Stimulated activated CD8-positive, alpha-beta memory T cell treated with anti-CD3 and anti-CD28 coated beads, Interleukin-7, amount 100 ng/mL, for 1 hour (primary cell): Measurements from ENCODE around the gene PLD2.

Source experiments
- DNase-seq, 2 donors: peaks; one replicate each; pipeline ENCODE4 v3.0.0-alpha.2; 2020; ENCODE audit warnings: low read depth in 2 of 2

Gene PLD2

GRCh38 chr17:4806777-4807604 lies at the start of gene PLD2:
Gene PLD2, plus strand, starts transcription at chr17:4807152. Its CDS starts 621 bp downstream, at chr17:4807773.
- peak; percentile 57 to 69 for DNase-seq

- DNase-seq, result no peak
Observed at GRCh38 chr17:4759776-4760236, 47.1 kb upstream of the PLD2 start.

DNA sequence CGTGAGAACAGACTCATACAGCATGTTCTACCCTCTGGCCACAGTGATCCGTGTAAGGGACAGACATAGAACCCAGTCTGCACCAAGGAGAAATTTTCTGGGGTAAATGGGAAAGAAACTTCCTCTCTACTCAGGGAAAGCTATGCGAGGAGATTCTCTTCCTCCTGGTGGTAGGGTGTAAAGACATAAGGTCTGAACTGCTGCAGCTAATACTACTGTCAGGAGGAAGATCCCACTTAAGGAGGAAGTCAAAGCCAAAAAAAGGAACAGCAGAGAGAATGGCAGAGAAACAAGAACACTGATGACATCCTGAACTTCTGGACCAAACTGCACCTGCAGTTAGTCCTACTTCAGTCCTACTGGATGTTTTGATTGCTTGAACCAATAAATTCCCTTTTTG lies 42.4 kb upstream of the PLD2 start:
- DNase-seq, result no peak

- DNase-seq, result no peak
Observed at GRCh38 chr17:4766201-4766600, 40.8 kb upstream of the PLD2 start.

DNA sequence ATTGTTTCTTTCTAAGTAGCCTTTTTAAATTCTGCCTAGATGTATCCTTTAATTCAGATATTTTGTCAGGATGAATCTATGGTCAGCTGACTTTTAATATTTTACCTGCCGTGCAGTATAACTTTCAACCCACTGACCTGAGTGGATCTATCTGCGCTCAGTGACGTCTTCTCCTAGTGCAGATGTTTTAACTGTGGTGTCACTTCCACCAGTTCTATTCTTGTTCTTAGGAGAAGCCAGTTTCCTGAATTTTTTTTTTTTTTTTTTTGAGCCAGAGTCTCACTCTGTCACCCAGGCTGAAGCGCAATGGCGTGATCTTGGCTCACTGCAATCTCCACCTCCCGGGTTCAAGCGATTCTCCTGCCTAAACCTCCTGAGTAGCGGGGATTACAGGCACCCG lies 40.2 kb upstream of the PLD2 start:
- no peak for DNase-seq

DNA sequence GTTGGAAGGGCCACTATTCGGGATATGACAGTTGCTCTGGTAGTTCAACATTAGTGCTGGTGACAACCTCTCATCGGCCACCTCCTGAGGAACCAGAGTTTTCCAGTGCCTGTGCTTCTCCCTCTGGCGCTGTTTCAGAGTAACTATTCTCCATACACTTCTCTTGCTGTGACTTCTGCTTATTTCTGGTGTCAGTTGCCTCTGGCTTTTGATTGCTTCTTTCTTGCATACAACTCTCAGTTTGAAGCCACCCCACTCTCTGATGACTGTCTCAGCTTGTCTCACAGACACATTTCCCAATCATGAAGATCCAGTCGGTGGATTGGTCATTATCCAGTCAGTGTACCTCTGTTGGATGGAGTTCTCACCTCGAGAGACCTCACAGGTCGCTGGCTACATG lies 38.7 kb upstream of the PLD2 start:
- DNase-seq, result no peak

- DNase-seq, result no peak
Observed at GRCh38 chr17:4769628-4770027, 37.3 kb upstream of the PLD2 start.

DNA sequence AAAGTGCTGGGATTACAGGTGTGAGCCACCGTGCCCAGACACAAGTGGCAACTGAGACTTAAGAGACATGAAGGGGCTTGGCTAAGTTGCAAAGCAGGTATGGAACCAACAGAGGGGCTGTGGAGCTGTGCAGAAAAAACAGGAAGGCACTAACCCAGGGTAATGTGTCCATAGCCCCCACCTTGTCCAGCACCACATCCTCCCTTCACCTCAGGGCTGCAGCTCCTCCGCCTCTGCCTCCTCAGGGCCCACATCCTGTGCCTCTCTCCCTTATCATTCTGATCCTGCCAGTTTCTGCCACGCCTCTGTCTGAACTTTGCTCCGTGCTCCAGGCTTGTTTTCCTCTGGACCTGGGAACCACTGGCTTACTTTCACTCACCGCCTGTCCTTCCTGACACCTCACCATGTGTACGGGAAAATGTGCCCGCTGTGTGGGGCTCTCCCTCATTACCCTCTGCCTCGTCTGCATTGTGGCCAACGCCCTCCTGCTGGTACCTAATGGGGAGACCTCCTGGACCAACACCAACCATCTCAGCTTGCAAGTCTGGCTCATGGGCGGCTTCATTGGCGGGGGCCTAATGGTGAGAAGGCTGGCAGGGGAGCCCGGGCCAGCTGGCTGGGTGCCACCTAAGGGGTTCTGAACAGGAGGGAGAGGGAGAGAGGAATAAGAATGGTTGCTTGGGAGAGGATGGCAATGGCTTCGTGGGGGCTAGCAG lies 35.3 kb upstream of the PLD2 start, which contains the start of gene TM4SF5:
Gene TM4SF5, plus strand, starts transcription at position 368 of the 716 bp plus-strand sequence. Its CDS starts 37 bp downstream, at position 405.
- no peak for DNase-seq

DNA sequence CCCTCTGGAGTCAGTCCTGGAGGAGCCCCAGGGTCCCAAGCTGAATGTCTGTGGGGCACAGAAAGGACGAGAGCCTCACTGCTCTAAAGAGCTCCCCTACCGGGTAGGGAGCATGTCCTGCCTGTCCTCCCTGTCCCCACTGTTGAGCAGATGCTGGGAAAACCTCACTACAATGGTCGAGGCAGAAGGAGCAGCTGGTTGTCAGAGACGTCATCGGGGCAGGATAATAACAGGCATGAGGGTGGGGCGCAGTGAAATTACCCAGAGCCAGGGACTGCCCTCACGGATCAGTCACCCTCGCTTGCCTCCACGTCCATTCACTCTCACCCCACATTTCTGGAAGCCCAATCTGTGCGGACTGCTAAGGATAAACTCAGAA lies 34.7 kb upstream of the PLD2 start:
- DNase-seq, result no peak

GRCh38 chr17:4777969-4778760 lies 28.8 kb upstream of the PLD2 start:
- DNase-seq, result no peak

- no peak for DNase-seq
Observed at GRCh38 chr17:4780325-4780955, 26.5 kb upstream of the PLD2 start.

DNA sequence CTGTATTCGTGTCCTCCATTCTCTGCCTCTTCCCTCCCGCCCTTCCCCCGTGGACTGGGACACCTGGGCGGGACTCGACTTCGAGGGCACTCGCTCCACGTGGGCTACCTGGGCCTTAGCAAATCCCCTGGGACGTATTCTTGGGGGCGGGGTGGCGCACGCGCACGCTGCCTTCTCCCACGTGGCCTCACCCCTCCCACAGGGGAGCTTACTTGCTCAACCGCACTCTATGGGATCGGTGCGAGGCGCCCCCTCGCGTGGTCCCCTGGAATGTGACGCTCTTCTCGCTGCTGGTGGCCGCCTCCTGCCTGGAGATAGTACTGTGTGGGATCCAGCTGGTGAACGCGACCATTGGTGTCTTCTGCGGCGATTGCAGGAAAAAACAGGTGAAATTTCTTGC lies 24.3 kb upstream of the PLD2 start:
- DNase-seq, result no peak

DNA sequence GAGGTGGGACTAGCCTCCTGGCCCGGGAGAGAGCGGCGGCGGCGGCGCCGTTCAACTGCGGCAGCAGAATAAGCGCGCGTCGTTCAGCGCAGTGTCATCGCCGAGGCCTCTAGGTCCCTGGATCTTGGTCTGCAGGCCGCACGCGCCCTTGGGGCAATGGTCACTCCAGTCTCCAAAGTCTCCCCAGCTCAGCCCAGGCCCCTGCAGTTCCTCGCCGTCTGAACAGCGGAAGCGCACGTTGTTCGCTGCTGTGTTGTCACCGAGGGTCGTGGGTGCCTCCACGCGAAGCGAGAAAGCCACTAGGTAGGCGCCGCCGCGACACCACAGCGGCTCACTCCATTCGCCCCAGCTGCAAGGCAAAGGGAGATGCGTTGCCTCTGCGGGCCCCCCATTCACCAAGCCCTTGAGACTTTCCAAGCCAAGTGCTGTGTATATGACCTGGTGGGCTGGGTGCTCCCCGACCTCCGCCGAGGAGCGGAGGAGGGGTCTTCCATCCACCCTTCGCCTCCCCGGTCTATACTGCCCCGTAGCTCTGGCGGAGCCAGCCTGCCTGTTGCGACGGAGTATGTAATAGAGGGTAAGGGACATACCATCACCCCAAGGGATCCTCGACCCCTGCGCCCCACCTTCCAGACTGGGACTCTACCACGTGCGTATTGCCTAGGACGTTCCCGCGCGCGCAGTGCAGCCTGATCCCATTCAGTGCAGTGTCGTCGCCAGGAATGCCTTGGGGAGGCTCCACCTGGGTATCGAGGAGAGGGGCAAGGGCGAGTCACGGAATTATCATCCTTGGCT lies 21.4 kb upstream of the PLD2 start:
- no peak for DNase-seq

- no peak for DNase-seq
Observed at GRCh38 chr17:4786106-4786511, 20.8 kb upstream of the PLD2 start, which contains the start of gene VMO1. Gene VMO1, minus strand, starts transcription at chr17:4786364. Its CDS starts 12 bp downstream, at chr17:4786352.

- DNase-seq, result no peak
Observed at GRCh38 chr17:4786516-4786915, 20.4 kb upstream of the PLD2 start.

DNA sequence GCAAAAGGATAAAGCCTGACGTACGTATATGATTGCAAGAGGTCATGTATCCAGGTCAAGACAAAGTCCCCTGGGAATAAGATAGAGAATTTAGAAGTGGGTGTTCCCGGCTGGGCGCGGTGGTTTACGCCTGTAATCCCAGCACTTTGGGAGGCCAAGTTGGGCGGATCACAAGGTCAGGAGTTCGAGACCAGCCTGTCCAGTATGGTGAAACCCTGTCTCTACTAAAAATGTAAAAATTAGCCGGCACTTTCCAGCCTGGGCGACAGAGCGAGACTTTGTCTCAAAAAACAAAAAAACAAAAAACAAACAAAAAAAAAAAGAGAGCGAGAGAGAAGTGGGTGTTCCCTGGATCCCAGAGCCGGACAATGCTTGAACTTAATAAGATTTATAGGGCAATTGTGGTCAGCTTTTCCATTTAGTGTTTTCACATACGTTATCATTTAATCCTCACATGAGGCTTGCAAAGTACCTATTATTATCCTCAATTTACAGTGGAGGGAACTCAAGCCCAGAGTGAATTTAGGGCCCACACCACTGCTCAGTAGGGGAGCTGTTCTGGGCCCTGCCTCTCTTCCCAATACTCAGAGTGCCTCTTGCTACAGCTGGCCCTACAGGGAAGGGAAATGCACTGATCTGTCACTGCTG lies 18.7 kb upstream of the PLD2 start:
- DNase-seq, result no peak

DNA sequence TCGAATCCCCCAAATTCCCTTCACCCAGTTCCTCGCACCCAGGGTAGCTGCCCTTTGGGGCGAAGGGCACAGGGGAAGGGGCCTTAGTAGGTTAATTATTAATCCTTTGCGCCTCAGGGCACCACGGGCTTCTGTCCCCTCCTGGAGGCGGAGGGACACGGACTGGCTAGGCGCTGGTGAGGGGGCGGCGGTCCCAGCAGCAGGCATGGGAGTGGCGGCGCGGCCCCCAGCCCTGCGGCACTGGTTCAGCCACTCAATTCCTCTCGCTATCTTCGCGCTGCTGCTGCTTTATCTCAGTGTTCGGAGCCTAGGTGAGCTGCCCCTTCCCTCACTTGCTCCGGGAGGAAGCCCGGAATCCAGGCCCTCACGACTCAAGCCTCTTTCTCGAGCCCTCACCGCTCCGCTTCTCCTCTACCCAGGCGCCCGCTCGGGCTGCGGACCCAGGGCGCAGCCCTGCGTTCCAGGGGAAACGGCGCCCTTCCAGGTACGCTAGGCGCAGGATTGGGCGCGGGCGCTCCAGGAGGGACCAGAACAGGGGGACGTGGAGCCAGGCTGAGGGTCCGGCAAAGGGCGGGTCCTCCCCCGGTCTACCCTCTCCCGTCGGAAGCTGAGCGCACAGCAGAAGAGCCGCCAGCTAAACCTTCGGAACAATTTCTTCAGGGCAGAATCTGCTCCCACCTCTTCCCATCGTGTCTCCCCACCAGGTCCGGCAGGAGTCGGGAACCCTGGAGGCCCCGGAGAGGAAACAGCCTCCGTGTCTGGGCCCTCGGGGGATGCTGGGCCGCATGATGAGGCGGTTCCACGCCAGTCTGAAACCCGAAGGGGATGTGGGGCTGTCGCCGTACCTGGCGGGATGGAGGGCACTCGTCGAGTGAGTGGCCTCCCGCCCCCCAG lies 17.9 kb upstream of the PLD2 start, which contains the start of gene GLTPD2:
Gene GLTPD2, plus strand, starts transcription at position 158 of the 894 bp plus-strand sequence. Its CDS starts 48 bp downstream, at position 206.
- DNase-seq, result no peak

- DNase-seq, result no peak
Observed at GRCh38 chr17:4789701-4789950, 17.3 kb upstream of the PLD2 start.

DNA sequence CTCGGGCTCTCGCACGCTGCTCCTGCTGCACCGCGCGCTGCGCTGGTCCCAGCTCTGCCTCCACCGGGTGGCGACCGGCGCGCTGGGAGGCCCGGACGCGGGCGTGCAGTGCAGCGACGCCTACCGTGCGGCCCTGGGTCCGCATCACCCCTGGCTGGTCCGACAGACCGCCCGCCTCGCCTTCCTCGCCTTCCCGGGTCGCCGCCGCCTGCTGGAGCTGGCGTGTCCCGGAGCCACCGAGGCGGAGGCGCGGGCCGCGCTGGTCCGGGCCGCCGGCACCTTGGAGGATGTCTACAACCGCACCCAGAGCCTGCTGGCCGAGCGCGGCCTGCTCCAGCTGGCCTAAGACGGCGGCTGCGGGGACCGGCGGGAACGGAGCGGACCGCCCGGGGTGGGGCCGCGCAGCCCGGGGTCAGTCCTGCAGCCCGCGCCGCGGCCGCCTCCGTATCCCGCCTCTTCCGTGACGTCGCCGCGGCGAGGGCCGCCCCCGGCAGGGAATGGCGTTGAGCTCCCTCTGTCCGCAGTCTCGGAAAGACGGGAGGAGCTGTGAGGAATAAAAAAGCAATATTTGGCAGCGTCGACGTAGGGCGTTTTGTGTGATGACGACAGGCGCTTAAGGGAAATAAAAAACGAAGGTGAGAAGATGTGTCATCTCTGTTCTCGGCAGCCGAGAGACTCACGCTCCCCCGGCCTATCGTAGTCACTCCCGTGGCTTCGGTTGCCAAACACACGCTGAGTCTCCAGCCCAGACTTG lies 16.8 kb upstream of the PLD2 start:
- peak; percentile 58 to 61 for DNase-seq
